Measurements from ENCODE around the gene NSMCE1. TPM values are rescaled to one million over a fixed set of nuclear protein-coding genes. Genes with fewer than 3 reads are reported as not detected.

Gene NSMCE1
- total and polyA plus RNA-seq, 2 of the 8 experiments (the other 6 are each of a cell fraction or from before 2014, with no cell fraction given), result 8.1 to 16.6 TPM

GRCh38 chr16:27242868-27243590 is 25.5 kb downstream of the NSMCE1 start (continued):
- TF ChIP-seq HDAC6 (IDR thresholded peaks at IDR 0.05; ENCODE audit: low read depth, low read length) (no peak), KDM4A (IDR thresholded peaks at IDR 0.05; ENCODE audit: low read depth, low read length, severe bottlenecking) (no peak), SIX5 (IDR thresholded peaks at IDR 0.05; ENCODE audit: low read depth, low read length) (no peak)

Data from H1 (cell line).